Parathyroid adenoma (tissue), 2 donors: Measurements from ENCODE around the gene WDR20.

Experiments
- H2AFZ ChIP-seq: fragments of 300-600 bp; sonication (generic); one replicate; pipeline ENCODE4 v1.7.0; 2017; ENCODE audit warnings: antibody characterized with exemption, mild to moderate bottlenecking
- H3K27ac ChIP-seq: fragments of 300-600 bp; sonication (generic); one replicate; pipeline ENCODE4 v1.7.0; 2017
- H3K27me3 ChIP-seq: fragments of 300-600 bp; sonication (generic); one replicate; pipeline ENCODE4 v1.7.0; 2017; ENCODE audit warnings: low read length; ENCODE audit not compliant: control insufficient read depth, insufficient read depth
- H3K36me3 ChIP-seq: fragments of 300-600 bp; sonication (generic); one replicate; pipeline ENCODE4 v1.7.0; 2017; ENCODE audit warnings: low read length; ENCODE audit not compliant: control insufficient read depth, insufficient read depth
- H3K4me1 ChIP-seq: fragments of 300-600 bp; sonication (generic); one replicate; pipeline ENCODE4 v1.7.0; 2017; ENCODE audit warnings: control low read depth
- H3K4me2 ChIP-seq: fragments of 300-600 bp; sonication (generic); one replicate; pipeline ENCODE4 v1.7.0; 2017; ENCODE audit warnings: low read length
- H3K4me3 ChIP-seq: fragments of 300-600 bp; sonication (generic); one replicate; pipeline ENCODE4 v1.7.0; 2017; ENCODE audit warnings: low read depth, low read length
- H3K79me2 ChIP-seq: fragments of 300-600 bp; sonication (generic); one replicate; pipeline ENCODE4 v1.7.0; 2017; ENCODE audit warnings: control low read depth
- H3K9ac ChIP-seq: fragments of 300-600 bp; sonication (generic); one replicate; pipeline ENCODE4 v1.7.0; 2017; ENCODE audit warnings: mild to moderate bottlenecking
- H3K9me3 ChIP-seq: fragments of 300-600 bp; sonication (generic); one replicate; pipeline ENCODE4 v1.7.0; 2017; ENCODE audit warnings: low read length; ENCODE audit not compliant: control insufficient read depth
- TF ChIP-seq, protein P1 (sequence below): fragments of 300-600 bp; sonication (generic); IDR thresholded peaks from one replicate; pipeline ENCODE4 v1.7.0; 2017; ENCODE audit warnings: antibody characterized with exemption, mild to moderate bottlenecking
- donor health status: primary hyperparathyroidism.

Gene WDR20

DNA sequence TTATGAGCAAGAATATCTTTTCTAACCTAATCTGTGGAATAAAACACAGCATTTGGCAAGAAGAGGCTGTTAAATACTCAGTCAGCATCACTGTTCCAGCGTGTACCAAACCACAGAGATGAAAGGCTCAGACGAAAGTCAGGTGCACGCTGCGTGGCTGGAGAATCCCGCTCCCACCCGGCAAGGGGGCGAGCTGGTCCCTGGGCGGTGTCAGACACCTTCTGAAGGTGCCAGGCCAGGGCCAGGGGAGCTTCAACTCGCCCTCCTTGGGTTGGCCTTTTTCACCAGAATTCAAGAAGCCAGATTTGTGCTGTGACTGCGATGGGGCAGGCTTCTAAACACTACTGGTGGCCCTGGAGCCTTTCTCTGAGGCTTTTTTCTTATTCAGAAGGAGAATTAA lies 73.1 kb downstream of the WDR20 start:
- no peaks in the 10 kb centered on the region for H3K36me3 ChIP-seq
- no peak overlapping the region for H3K4me2 ChIP-seq
- H3K79me2 ChIP-seq, result peaks cover 17% of the 10 kb centered on the region
- H2AFZ ChIP-seq, result no peak overlapping the region
- no peak overlapping the region for H3K9ac ChIP-seq
- no peaks in the 10 kb centered on the region for H3K27me3 ChIP-seq
- H3K4me1 ChIP-seq, result peaks cover 6% of the 10 kb centered on the region
- TF ChIP-seq, protein P1, sequence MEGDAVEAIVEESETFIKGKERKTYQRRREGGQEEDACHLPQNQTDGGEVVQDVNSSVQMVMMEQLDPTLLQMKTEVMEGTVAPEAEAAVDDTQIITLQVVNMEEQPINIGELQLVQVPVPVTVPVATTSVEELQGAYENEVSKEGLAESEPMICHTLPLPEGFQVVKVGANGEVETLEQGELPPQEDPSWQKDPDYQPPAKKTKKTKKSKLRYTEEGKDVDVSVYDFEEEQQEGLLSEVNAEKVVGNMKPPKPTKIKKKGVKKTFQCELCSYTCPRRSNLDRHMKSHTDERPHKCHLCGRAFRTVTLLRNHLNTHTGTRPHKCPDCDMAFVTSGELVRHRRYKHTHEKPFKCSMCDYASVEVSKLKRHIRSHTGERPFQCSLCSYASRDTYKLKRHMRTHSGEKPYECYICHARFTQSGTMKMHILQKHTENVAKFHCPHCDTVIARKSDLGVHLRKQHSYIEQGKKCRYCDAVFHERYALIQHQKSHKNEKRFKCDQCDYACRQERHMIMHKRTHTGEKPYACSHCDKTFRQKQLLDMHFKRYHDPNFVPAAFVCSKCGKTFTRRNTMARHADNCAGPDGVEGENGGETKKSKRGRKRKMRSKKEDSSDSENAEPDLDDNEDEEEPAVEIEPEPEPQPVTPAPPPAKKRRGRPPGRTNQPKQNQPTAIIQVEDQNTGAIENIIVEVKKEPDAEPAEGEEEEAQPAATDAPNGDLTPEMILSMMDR, result no peak
- H3K27ac ChIP-seq, result no peak overlapping the region
- H3K9me3 ChIP-seq, result no peaks in the 10 kb centered on the region
- no peak overlapping the region for H3K4me3 ChIP-seq

DNA sequence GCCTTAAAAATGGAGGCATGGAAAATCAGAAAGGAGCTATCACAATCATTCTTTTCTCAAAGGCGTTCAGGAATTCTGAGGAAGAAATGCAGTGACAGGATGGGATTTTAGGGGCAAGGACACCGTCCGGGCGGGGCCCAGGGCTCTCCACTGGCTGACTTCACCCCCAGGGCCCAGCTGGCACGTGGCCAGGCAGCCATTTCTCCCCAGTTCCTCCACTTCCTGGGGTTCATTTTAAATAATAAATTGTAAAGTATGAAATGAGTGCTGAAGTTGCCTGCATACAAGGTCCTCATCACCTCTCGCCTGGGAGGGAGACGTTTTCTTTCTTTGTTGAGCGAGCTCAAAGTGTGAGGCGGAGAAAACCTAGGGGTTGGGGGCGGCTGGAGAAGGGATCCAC lies 73.8 kb downstream of the WDR20 start:
- TF ChIP-seq, protein P1, result no peak
- no peak overlapping the region for H3K27ac ChIP-seq
- H3K9me3 ChIP-seq, result no peaks in the 10 kb centered on the region

DNA sequence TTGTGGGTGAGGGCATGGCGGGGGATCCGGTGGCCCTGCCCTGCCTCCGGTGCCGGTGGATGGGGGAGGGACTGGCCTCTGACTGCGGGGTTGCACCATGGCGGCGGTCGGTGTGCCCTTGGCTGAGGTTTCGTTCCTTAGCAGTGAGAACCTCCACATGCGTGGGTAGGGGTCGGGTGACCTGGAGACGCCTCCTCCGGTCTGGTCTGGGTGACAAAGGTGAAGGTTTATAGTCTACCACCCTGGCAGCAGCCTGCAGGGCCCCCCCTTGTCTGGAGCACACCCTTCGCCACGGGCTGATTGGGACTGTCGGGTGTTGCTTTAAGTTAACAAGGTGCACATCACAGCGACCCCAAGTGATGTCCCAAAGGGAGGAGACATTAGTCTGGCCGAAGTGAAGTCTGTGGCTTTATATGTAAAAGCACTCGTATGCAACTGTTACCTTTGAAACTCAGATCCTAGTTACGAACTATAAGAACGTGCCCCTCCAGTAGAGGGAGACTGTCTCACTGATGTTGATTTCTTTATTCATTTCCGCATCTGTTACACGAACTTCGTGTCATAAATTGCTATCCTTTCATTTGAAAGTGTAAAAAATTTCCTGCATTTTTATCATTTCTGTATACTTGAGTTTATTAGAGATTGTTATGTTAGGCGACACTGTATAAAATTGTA lies 74.4 kb downstream of the WDR20 start:
- Histone ChIP-seq H3K27ac (no peak overlapping the region), H3K36me3 (no peaks in the 10 kb centered on the region), H3K4me1 (peaks cover 6% of the 10 kb centered on the region), H3K79me2 (peaks cover 17% of the 10 kb centered on the region), H3K9me3 (no peaks in the 10 kb centered on the region), H2AFZ (no peak overlapping the region), H3K9ac (no peak overlapping the region), H3K4me3 (no peak overlapping the region), H3K4me2 (no peak overlapping the region), H3K27me3 (no peaks in the 10 kb centered on the region)
- TF ChIP-seq, protein P1, result no peak

More for the DNA sequence above, 73.8 kb downstream of the WDR20 start:
- Histone ChIP-seq H3K4me1 (peaks cover 6% of the 10 kb centered on the region), H2AFZ (no peak overlapping the region), H3K36me3 (no peaks in the 10 kb centered on the region), H3K9ac (no peak overlapping the region), H3K4me2 (no peak overlapping the region), H3K27me3 (no peaks in the 10 kb centered on the region), H3K79me2 (peaks cover 17% of the 10 kb centered on the region), H3K4me3 (no peak overlapping the region)

DNA sequence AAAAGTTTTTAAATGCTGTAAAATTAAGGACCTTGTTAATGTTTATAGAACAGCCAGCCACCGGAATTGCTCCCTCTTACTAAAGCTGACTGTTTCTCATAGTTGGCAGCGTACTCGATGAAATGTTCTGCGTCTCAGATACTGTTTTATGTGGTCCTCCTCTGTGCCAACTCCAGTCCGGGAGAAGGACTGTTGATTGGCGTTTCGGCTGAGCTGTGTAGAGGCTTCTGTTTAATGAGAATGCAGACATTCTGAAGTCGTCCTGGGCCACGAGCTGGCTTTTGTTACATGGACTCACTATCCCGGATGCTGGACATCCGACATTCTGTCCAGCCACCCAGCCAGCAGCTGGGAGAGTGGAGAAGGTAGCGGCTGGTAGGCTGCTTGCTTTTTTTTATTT lies 75.4 kb downstream of the WDR20 start:
- Histone ChIP-seq H3K4me2 (no peak overlapping the region), H3K79me2 (peaks cover 19% of the 10 kb centered on the region), H3K4me1 (peaks cover 6% of the 10 kb centered on the region), H3K9ac (no peak overlapping the region), H3K9me3 (no peaks in the 10 kb centered on the region), H3K36me3 (no peaks in the 10 kb centered on the region), H3K27me3 (no peaks in the 10 kb centered on the region), H2AFZ (no peak overlapping the region), H3K4me3 (no peak overlapping the region), H3K27ac (no peak overlapping the region)
- TF ChIP-seq, protein P1, result no peak
